Neural cell (in vitro differentiated cells): ENCODE data around the gene LRTM1. TPM values are rescaled to one million over a fixed set of nuclear protein-coding genes. Genes with fewer than 3 reads are reported as not detected.

ENCODE experiments used
- H2AFZ ChIP-seq: fragments of 200-600, 300-800 bp; sonication (generic), shearing (Covaris generic); 2 replicates; pipeline ENCODE4 v1.6.0; 2014; ENCODE audit warnings: low read depth, mild to moderate bottlenecking, antibody characterized with exemption, low read length, moderate library complexity
- H3F3A ChIP-seq: fragments of 200-600 bp; shearing (Covaris generic); 2 replicates; pipeline ENCODE4 v1.6.1; 2016; ENCODE audit warnings: mild to moderate bottlenecking, moderate library complexity, mixed read lengths, antibody characterized with exemption, low read length; ENCODE audit not compliant: insufficient read depth, poor library complexity, severe bottlenecking
- H3K27ac ChIP-seq: fragments of 200-600, 300-800 bp; sonication (generic), shearing (Covaris generic); 2 replicates; pipeline ENCODE4 v1.5.1; 2014; ENCODE audit warnings: mild to moderate bottlenecking, low read length, moderate library complexity
- H3K27me3 ChIP-seq: fragments of 300-800, 200-600 bp; sonication (generic), shearing (Covaris generic); 2 replicates; pipeline ENCODE4 v1.6.0; 2014; ENCODE audit warnings: mild to moderate bottlenecking, low read depth, low read length, moderate library complexity; ENCODE audit not compliant: insufficient read depth
- H3K36me3 ChIP-seq: fragments of 300-800, 200-600 bp; sonication (generic), shearing (Covaris generic); 2 replicates; pipeline ENCODE4 v1.5.1; 2014; ENCODE audit warnings: mild to moderate bottlenecking, antibody characterized with exemption, low read length, moderate library complexity; ENCODE audit not compliant: insufficient read depth
- H3K4me2 ChIP-seq: fragments of 300-800, 200-600 bp; sonication (generic), shearing (Covaris generic); 2 replicates; pipeline ENCODE4 v1.6.0; 2014; ENCODE audit warnings: mild to moderate bottlenecking, low read length
- H3K4me3 ChIP-seq: fragments of 300-800, 200-600 bp; sonication (generic), shearing (Covaris generic); 2 replicates; pipeline ENCODE4 v1.5.1; 2014; ENCODE audit warnings: mild to moderate bottlenecking, low read length, moderate library complexity
- H3K79me2 ChIP-seq: fragments of 200-600 bp; shearing (Covaris generic); replicated peaks from 2 replicates; pipeline ENCODE4 v1.6.0; 2014; ENCODE audit warnings: mild to moderate bottlenecking, low read length, moderate library complexity; ENCODE audit not compliant: insufficient read depth
- H3K9ac ChIP-seq: fragments of 300-800, 200-600 bp; sonication (generic), shearing (Covaris generic); 2 replicates; pipeline ENCODE4 v1.6.1; 2016; ENCODE audit warnings: mild to moderate bottlenecking, low read length, mixed read lengths
- H3K9me2 ChIP-seq: fragments of 200-600 bp; shearing (Covaris generic); 2 replicates; pipeline ENCODE4 v1.6.1; 2016; ENCODE audit warnings: mild to moderate bottlenecking, low read length, mixed read lengths; ENCODE audit not compliant: insufficient read depth
- H3K9me3 ChIP-seq: fragments of 200-600, 300-800 bp; sonication (generic), shearing (Covaris generic); 2 replicates; pipeline ENCODE4 v1.6.1; 2016; ENCODE audit warnings: mild to moderate bottlenecking, mixed run types, low read length, moderate library complexity, mixed read lengths
- H4K20me1 ChIP-seq: fragments of 200-600 bp; shearing (Covaris generic); 2 replicates; pipeline ENCODE4 v1.6.1; 2016; ENCODE audit warnings: mild to moderate bottlenecking, mixed run types; ENCODE audit not compliant: insufficient read depth
- CTCF ChIP-seq: fragments of 450-650 bp; IDR thresholded peaks from 2 replicates; pipeline ENCODE4 v1.5.1; 2014; ENCODE audit warnings: antibody characterized with exemption, mild to moderate bottlenecking, moderate library complexity; ENCODE audit not compliant: poor library complexity, severe bottlenecking
- POLR2AphosphoS5 ChIP-seq: IDR thresholded peaks from 2 replicates; pipeline ENCODE4 v1.6.1; 2012
- RAD21 ChIP-seq: fragments of 450-650 bp; conservative IDR thresholded peaks from 2 replicates; pipeline ENCODE4 v1.6.1; 2014; ENCODE audit warnings: antibody characterized with exemption, mild to moderate bottlenecking, moderate library complexity
- REST ChIP-seq: IDR thresholded peaks from 2 replicates; pipeline ENCODE4 v1.6.1; 2012; ENCODE audit warnings: borderline replicate concordance
- SMC3 ChIP-seq: fragments of 450-650 bp; conservative IDR thresholded peaks from 2 replicates; pipeline ENCODE4 v1.6.1; 2014; ENCODE audit warnings: antibody characterized with exemption, mild to moderate bottlenecking, moderate library complexity; ENCODE audit not compliant: poor library complexity
- TAF1 ChIP-seq: IDR thresholded peaks from 2 replicates; pipeline ENCODE4 v1.6.1; 2012; ENCODE audit warnings: low read depth
- polyA plus RNA-seq: library from polyadenylated mRNA; depleted of rRNA; stranded (reverse); fragments of >200 nt; gene quantifications from 2 replicates; pipeline ENCODE4 v1.2.3, GENCODE V29; 2014

The LRTM1 gene
- polyA plus RNA-seq, 1 donor from 2014 or later, result not detected

- H3K36me3 ChIP-seq, result no peaks in the 10 kb centered on the region
Observed at GRCh38 chr3:54901906-54902685, 25.8 kb downstream of the LRTM1 start.

More at GRCh38 chr3:54901906-54902685, 25.8 kb downstream of the LRTM1 start:
- TF ChIP-seq POLR2AphosphoS5, result no peak
- no peak for TF ChIP-seq REST
- no peak for TF ChIP-seq SMC3
- no peak for TF ChIP-seq RAD21
- no peak for TF ChIP-seq TAF1
- TF ChIP-seq CTCF, result no peak
- no peaks in the 10 kb centered on the region for H3K9me2 ChIP-seq
- H2AFZ ChIP-seq, result no peak overlapping the region
- H4K20me1 ChIP-seq, result no peaks in the 10 kb centered on the region
- H3K4me3 ChIP-seq, result no peak overlapping the region
- no peak overlapping the region for H3K27ac ChIP-seq
- no peaks in the 10 kb centered on the region for H3K9me3 ChIP-seq
- no peaks in the 10 kb centered on the region for H3K79me2 ChIP-seq
- H3K9ac ChIP-seq, result no peak overlapping the region
- no peaks in the 10 kb centered on the region for H3K27me3 ChIP-seq
- no peaks in the 10 kb centered on the region for H3F3A ChIP-seq
- H3K4me2 ChIP-seq, result no peak overlapping the region
